ENCODE results near the gene MAGEB3.
A peak's percentile ranks its signal among the peaks of the same experiment; 100 is the strongest.

Gene MAGEB3

DNA sequence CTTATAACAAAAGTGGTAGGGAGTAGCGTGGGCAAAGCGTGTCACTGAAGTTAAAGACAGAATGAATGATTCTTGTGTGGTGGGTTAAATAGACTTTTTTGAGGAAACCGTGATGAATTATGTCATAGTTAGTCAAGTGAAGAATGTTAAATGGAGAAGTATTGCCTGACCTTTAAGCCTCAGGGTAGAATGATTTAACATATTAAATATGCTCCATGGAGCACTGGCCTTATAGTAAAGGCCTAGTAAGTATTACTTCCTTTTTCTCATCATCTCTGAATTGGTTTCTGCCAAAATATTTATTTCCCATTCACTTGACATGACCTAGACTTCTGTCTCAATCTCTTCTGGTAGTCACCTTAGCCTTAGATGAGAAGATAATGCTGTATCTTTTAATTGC lies 40.2 kb downstream of the MAGEB3 start:
- no peak for DNase-seq (ENCODE audit: low read depth)
- no peak overlapping the region for H3K4me3 ChIP-seq (ENCODE audit: low read depth, low read length)

- H3K4me3 ChIP-seq (ENCODE audit: low read depth, low read length) = no peak overlapping the region
- DNase-seq (ENCODE audit: low read depth) = no peak
Observed at GRCh38 chrX:30275498-30275897, 45.0 kb downstream of the MAGEB3 start.

DNA sequence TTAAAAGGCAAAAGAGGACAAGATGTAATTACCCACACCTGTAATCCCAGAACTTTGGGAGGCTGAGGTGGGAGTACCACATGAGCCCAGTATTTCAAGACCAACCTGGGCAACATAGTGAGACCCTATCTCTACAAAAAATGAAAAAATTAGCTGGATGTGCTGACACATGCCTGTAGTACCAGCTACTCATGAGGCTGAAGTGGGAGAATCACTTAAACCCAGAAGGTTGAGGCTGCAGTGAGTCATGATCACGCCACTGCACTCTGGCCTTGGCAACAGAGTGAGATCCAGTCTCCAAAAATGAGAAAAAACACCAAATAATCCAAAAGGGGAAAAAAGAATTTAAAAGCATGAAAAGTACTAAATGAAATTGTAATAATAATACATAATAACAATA lies 47.9 kb downstream of the MAGEB3 start:
- no peak overlapping the region for H3K4me3 ChIP-seq (ENCODE audit: low read depth, low read length)
- no peak for DNase-seq (ENCODE audit: low read depth)

DNA sequence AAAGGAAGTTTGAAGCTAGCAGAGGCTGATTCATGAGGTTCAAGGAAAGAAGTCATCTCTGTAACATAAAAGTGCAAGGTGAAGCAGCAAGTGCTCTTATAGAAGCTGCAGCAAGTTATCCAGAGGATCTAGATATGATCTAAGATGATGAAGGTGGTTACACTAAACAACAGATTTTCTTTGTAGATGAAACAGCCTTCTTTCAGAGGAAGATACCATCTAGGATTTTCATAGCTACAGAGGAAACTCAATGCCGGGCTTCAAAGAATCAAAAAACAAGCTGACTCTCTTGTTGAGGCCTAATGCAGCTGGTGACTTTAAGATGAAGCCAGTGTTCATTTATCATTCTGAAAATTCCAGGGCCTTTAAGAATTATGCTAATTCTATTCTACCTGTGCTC lies 50.0 kb downstream of the MAGEB3 start:
- H3K4me3 ChIP-seq (ENCODE audit: low read depth, low read length) = no peak overlapping the region
- DNase-seq (ENCODE audit: low read depth) = no peak

DNA sequence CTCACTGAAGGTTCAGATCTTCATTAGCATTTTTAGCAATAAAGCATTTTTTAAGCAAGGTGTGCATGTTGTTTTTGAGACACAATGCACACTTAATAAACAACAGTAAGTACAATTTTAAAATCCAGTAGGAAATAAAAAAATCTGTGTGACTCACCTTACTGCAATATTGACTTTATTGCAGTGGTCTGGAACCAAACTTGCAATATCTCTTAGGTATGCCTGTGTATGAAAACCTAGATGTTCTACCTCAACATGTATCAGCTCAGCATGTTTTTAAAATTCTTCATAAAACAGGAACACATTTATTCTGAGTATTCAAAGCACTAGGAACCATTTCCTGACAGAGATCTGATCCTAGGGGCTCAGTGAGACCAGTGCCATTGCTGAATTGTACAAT lies 52.1 kb downstream of the MAGEB3 start:
- no peak overlapping the region for H3K4me3 ChIP-seq (ENCODE audit: low read depth, low read length)
- DNase-seq (ENCODE audit: low read depth) = no peak

- DNase-seq (ENCODE audit: low read depth) = peak; percentile 70
- H3K4me3 ChIP-seq (ENCODE audit: low read depth, low read length) = no peak overlapping the region
Observed at GRCh38 chrX:30283456-30284200, 53.2 kb downstream of the MAGEB3 start.
